Astrocyte of the spinal cord (primary cell): Measurements from ENCODE around the gene ANKMY1.

Source experiments
- DNase-seq: peaks from one replicate; pipeline ENCODE4 v3.0.0; 2011; ENCODE audit warnings: low read depth, low spot score
- H3K4me3 ChIP-seq: 2 replicates; pipeline ENCODE4 v1.5.1; 2011; ENCODE audit warnings: low read depth, mild to moderate bottlenecking, low read length, moderate library complexity
- in situ Hi-C: cut with HindIII; loops from 2 replicates; pipeline ENCODE4 v1.10.0; 2017; ENCODE audit warnings: low sequenced_read_pairs
- TF ChIP-seq, protein P1 (sequence below): IDR thresholded peaks from 2 replicates; pipeline ENCODE4 v1.5.1; 2012; ENCODE audit warnings: low read depth, mild to moderate bottlenecking, low read length, inconsistent platforms

ANKMY1 gene

DNA sequence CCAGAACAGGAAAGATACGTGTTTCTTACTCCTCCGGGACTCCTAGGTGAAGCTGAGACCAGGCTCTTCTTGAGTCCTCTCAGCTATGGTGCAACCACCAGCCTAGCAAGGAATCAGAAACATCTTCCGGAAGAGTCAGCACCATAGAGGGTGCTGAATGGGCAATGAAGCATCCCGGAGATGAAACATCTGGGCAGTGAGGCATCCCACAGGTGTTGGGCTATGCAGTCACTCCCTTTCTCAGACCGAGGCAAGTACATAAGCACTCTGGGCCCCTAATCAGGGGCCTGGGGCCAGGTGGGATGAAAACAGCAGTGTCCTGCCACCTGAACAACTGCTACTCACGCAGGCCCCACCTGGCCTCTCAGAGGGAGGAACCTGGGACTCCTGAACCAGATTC, 27.3 kb upstream of the ANKMY1 start:
- H3K4me3 ChIP-seq = peak overlapping the region; percentile 100
- in situ Hi-C loops = no loop called here
- TF ChIP-seq, protein P1, sequence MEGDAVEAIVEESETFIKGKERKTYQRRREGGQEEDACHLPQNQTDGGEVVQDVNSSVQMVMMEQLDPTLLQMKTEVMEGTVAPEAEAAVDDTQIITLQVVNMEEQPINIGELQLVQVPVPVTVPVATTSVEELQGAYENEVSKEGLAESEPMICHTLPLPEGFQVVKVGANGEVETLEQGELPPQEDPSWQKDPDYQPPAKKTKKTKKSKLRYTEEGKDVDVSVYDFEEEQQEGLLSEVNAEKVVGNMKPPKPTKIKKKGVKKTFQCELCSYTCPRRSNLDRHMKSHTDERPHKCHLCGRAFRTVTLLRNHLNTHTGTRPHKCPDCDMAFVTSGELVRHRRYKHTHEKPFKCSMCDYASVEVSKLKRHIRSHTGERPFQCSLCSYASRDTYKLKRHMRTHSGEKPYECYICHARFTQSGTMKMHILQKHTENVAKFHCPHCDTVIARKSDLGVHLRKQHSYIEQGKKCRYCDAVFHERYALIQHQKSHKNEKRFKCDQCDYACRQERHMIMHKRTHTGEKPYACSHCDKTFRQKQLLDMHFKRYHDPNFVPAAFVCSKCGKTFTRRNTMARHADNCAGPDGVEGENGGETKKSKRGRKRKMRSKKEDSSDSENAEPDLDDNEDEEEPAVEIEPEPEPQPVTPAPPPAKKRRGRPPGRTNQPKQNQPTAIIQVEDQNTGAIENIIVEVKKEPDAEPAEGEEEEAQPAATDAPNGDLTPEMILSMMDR = no peak
- DNase-seq = no peak

DNA sequence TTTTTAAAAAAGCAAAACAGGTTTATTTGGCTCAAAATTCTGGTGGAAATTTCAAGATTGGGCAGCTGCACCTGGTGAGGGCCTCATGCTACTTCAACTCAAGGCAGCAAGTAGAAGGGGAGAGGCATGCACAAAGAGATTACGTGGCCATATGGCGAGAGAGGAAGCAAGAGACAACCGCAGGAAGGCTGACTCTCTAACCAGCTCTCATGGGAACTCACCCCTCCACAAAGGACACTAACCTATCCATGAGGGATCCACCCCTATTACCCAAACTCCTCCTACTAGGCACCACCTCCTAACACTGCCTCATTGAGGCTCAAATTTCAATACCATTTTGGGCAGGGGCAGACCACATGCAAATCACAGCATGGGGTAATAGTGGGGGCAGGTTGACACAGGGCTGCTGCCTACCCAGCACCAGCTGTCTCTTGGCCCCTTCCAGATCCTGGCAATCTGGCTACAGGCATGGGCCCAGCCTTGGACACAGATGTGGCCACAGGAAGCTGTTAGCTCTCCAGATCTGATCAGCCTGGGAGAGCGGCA, 26.8 kb upstream of the ANKMY1 start:
- DNase-seq = no peak
- in situ Hi-C loops = no loop called here
- TF ChIP-seq, protein P1 = no peak
- no peak overlapping the region for H3K4me3 ChIP-seq

DNA sequence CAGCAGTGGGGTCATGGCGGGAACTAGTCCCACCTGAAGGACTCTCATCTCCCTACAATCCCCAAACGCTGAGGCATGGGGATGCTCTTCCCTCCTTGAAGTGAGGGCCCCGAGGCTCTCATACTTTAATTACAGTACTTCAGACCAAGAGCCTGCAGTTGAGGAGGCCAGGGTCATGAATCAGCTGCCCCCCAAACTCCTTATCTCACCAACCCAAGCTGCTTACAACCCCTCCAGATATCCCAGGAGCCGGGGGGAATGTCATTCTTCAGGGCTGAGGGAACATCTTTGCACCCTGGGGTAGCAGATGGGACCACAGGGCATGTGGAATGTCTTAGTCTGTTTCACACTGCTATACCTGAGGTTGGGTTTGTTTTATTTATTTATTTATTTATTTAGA, 26.0 kb upstream of the ANKMY1 start:
- in situ Hi-C loops = no loop called here
- H3K4me3 ChIP-seq = no peak overlapping the region
- DNase-seq = no peak
- TF ChIP-seq, protein P1 = no peak

DNA sequence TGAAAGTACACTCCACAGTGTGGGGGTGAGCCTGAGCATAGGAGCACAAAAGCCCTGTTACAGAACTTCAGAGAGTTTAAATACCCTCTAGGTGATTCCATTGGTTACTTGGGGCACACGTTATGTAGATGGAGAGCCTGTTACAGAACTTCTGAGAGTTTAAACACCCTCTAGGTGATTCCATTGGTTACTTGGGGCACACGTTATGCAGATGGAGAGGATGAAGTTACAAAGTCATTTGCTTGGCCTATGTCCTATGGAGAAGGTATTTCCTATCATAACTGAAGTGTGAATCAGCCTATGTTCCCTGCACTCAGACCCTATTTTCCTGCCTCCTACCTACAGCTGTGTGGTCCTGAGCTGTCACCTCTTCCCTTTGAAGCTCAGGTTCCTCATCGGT, 25.0 kb upstream of the ANKMY1 start:
- in situ Hi-C loops = no loop called here
- TF ChIP-seq, protein P1 = no peak
- no peak for DNase-seq

DNA sequence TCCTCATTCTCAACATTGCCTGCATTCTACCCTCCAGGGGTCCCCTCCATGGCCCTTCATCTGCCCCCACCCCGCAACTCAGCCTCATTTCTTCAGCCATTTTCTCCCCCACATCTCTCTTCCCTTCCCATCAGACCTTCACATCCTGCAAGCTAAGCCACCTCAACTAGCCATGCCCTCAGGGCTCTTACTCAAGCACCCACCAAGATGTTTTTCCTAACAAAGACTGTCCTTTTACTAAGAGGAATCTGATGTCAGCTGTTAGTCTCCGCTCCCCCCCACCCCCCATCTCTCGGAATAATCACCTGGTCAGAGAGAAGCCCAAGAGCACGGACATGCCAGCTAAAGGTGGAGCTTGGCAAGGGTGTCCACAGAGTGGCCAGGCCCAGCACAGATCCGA, 24.0 kb upstream of the ANKMY1 start:
- in situ Hi-C loops = no loop called here
- TF ChIP-seq, protein P1 = no peak
- no peak overlapping the region for H3K4me3 ChIP-seq
- DNase-seq = no peak

More for the DNA sequence above, 25.0 kb upstream of the ANKMY1 start:
- H3K4me3 ChIP-seq = no peak overlapping the region

DNA sequence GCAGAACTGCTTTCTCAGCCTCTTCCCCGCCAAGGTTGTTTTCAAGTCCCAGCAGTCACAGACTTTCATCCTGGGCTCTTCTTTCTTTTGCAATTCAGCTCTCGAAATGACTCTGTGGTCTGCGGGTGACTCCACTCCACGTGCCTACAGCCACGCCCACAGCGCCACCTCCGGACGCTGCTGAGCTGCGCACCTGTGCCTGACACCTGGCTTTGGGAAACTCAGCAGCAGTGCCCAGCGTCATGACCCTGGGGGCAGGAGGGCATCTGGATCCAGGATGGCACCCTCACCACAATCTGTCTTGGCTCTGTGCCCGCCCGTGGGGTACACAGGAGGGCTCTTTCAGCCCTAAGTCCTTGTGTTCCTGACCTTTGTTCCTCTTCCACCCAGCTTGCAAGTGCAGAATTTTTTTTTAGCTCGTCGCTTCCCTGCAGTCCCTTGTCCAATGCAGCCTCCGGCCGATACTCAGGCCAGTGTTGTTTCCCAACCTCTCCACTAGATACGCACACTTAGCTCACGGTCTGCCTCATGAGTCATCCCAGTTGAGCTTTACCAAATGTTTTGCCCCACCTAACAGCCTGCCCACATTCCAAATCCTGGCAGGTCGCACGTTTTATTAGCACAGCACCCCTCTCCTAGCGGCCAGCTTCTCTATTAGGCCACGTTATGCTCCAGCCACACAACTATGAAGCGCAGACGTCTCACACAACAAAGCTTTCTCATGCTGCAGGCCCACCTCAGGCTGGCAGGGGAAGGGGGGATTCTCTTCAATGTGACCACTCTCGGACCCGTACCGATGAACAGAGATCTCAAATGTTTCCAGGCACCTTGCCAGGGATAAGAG, 22.2 kb upstream of the ANKMY1 start:
- in situ Hi-C loops = no loop called here
- TF ChIP-seq, protein P1 = no peak
- H3K4me3 ChIP-seq = no peak overlapping the region
- DNase-seq = peak; percentile 62
